HUES6 (cell line): ENCODE results near the gene CHST1.

Experiments used
- H3K27ac ChIP-seq: 2 replicates; pipeline ENCODE4 v1.7.0; 2013; ENCODE audit warnings: low read depth, mild to moderate bottlenecking, low read length, inconsistent platforms
- H3K27me3 ChIP-seq: 2 replicates; pipeline ENCODE4 v1.6.1; 2013; ENCODE audit warnings: low read length; ENCODE audit not compliant: control insufficient read depth, insufficient read depth
- H3K36me3 ChIP-seq: 2 replicates; pipeline ENCODE4 v1.6.1; 2013; ENCODE audit warnings: low read length; ENCODE audit not compliant: control insufficient read depth, insufficient read depth
- H3K4me1 ChIP-seq: 2 replicates; pipeline ENCODE4 v1.6.1; 2013; ENCODE audit warnings: low read length; ENCODE audit not compliant: control insufficient read depth, insufficient read depth
- H3K4me3 ChIP-seq: 2 replicates; pipeline ENCODE4 v1.5.1; 2013; ENCODE audit warnings: low read depth, low read length
- H3K9ac ChIP-seq: one replicate; pipeline ENCODE4 v1.6.1; 2013; ENCODE audit warnings: mild to moderate bottlenecking, low read length
- H3K9me3 ChIP-seq: 2 replicates; pipeline ENCODE4 v1.6.1; 2013; ENCODE audit warnings: low read depth, low read length; ENCODE audit not compliant: control insufficient read depth, insufficient read depth

The CHST1 gene

DNA sequence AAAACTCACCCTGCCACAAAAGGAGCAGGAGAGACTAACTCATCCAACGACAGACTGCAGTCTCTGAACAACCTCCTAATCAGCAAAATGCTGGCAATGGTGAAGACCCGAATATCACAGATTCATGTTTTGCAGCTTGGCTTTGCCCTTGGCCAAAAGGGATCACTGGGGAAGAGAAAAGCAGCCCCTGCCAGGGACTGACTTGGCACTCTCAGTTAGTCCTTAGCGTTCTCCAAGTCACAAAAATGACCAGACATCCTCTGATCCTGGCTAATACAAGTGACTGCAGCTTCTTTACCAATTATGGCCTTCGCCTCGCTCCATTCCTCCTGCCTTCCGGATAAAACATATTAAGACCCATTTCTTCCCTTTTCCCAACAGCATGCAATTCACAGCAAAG lies 22.4 kb upstream of the CHST1 start:
- Histone ChIP-seq H3K4me3 (no peak overlapping the region), H3K4me1 (peaks cover 3% of the 10 kb centered on the region; the same call in 1 of the 2 replicates), H3K9ac (no peak overlapping the region), H3K9me3 (no peaks in the 10 kb centered on the region), H3K27ac (no peak overlapping the region), H3K36me3 (no peaks in the 10 kb centered on the region), H3K27me3 (no peaks in the 10 kb centered on the region)

DNA sequence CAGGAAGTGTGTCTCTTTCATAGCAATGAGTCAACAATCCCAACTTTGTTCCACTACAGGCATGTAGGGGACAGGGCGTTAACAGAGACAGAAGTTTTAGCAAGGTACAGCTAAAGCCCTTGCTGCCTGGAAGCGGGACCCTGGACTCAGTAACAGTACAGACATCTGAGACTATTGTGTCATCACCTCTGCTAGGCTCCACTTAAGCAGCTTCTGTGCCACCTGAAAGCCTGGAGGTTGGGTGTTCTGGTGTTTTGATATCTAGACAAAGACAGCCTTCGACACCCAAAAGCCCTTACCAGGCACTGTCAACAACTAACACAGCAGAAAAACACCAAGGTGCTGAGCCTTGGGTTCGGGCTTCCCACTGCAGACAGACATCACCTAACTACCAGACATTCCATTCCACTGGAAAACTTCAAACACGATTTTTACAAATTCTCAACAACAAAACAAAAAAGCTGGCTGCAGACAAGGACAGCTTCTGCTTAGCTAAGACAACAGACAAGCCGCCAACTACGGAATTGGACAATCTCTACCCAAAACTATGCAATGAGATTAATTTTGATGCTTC lies 20.6 kb upstream of the CHST1 start:
- Histone ChIP-seq H3K27me3 (no peaks in the 10 kb centered on the region), H3K9me3 (no peaks in the 10 kb centered on the region), H3K36me3 (no peaks in the 10 kb centered on the region), H3K9ac (no peak overlapping the region), H3K4me1 (peaks cover 3% of the 10 kb centered on the region; the same call in 1 of the 2 replicates), H3K27ac (no peak overlapping the region), H3K4me3 (no peak overlapping the region)

DNA sequence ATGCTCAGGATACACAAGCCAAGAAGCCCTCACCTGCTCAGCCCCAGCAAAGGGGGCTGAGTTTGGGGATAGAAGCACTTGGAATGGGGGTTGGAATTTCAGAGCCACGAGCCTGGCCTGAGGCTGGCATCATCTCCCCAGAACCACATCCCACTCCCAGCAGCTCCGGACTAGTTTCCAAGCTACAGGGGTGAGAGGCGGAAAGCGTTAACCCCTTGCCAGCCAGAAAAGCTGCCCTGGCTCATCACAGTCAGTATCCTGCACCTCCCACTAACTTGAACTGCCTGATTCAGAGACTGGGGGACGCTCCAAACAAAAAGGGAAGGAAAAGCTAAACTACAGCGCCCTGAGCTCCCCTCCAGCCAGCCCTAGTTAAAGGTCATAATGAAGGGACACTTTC lies 19.0 kb upstream of the CHST1 start:
- no peaks in the 10 kb centered on the region for H3K27me3 ChIP-seq
- H3K9ac ChIP-seq = no peak overlapping the region
- H3K36me3 ChIP-seq = no peaks in the 10 kb centered on the region
- H3K27ac ChIP-seq = no peak overlapping the region
- peaks cover 3% of the 10 kb centered on the region; the same call in 1 of the 2 replicates for H3K4me1 ChIP-seq
- H3K4me3 ChIP-seq = no peak overlapping the region
- H3K9me3 ChIP-seq = no peaks in the 10 kb centered on the region

DNA sequence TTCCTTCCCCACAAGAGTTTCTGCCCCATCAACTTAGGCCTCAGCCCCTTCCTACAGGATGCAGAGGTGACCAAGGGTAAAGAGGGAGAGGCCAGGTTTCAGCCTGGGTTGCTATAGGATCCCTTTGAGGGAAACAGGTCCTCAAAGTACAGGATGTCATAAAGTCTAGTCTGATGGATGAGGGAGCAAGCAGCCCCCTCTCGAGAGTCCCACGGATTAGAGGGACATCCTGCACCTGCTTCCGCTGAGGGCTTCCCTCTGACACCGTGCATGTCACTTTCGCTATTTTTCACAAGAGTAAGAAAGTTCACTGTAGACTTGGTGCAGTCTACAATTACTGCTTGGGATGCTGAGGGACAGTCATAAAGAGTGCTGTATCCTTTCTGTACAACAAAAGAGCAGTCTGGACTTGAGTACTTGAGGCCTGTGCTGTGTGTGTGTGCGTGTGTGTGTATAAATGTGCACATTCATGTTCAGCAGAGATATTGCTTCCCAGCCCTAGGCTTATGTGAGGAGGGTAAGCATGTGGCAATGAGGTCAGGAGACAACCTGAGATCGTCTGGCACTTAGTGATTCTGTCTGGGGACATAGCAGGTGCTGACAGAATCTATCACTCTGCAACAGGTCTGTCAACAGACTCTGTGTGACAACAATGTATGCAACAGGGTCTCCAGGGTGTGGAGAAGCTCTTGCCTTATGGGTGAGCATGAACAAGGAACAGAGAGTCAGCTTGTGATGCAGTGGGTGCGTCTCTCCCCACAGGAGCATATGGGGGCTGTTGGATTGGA lies 18.0 kb upstream of the CHST1 start:
- H3K9me3 ChIP-seq = no peaks in the 10 kb centered on the region
- no peak overlapping the region for H3K27ac ChIP-seq
- H3K4me1 ChIP-seq = peaks cover 3% of the 10 kb centered on the region; the same call in 1 of the 2 replicates
- no peaks in the 10 kb centered on the region for H3K36me3 ChIP-seq
- H3K27me3 ChIP-seq = no peaks in the 10 kb centered on the region
- no peak overlapping the region for H3K4me3 ChIP-seq
- no peak overlapping the region for H3K9ac ChIP-seq

DNA sequence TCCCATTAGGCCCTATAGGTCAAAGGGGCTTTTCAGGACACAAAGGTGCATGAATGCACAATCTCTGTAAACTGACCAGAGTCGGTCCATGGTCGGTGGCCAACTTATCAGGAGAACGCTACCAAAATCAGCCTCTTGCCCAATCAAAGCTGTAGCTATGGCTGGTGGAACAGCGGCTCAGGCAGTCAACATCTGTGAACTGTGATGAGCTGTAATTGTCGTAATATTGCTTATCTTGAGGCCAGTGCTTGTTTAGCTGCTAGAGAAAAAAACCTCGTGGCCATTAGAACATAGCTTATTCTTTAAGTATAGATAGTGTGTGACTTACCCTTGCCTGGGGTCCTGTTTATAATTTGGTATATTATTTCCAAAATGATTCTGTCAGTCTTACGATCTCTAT lies 14.4 kb upstream of the CHST1 start:
- no peak overlapping the region for H3K27ac ChIP-seq
- H3K27me3 ChIP-seq = no peaks in the 10 kb centered on the region

DNA sequence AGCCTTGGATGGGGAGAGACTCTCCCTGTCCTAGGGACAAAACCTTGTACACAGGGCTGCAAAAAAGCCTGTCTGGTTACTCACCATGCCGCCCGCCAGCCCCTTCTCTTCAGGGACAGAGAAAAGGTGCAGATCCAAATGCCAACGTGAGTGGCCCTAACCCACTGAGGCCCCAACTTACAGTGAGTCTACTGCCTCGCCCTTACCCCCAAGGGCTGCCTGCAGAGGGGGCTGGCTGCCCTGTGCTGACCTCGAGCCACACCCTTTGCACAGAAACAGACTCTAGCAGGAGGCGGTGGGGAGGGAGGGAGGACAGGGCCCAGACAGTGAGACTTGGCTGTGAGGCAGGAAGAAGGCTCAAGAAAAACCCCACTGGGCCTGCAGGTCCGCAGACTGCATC lies 13.6 kb upstream of the CHST1 start:
- H3K36me3 ChIP-seq = no peaks in the 10 kb centered on the region
- no peaks in the 10 kb centered on the region for H3K9me3 ChIP-seq
- no peaks in the 10 kb centered on the region; the same call in 1 of the 2 replicates for H3K4me1 ChIP-seq
- no peak overlapping the region for H3K27ac ChIP-seq
- no peak overlapping the region for H3K4me3 ChIP-seq
- H3K27me3 ChIP-seq = no peaks in the 10 kb centered on the region
- no peak overlapping the region for H3K9ac ChIP-seq

More for the DNA sequence above, 14.4 kb upstream of the CHST1 start:
- Histone ChIP-seq H3K36me3 (no peaks in the 10 kb centered on the region), H3K9ac (no peak overlapping the region), H3K9me3 (no peaks in the 10 kb centered on the region), H3K4me1 (peaks cover 3% of the 10 kb centered on the region), H3K4me3 (no peak overlapping the region)

DNA sequence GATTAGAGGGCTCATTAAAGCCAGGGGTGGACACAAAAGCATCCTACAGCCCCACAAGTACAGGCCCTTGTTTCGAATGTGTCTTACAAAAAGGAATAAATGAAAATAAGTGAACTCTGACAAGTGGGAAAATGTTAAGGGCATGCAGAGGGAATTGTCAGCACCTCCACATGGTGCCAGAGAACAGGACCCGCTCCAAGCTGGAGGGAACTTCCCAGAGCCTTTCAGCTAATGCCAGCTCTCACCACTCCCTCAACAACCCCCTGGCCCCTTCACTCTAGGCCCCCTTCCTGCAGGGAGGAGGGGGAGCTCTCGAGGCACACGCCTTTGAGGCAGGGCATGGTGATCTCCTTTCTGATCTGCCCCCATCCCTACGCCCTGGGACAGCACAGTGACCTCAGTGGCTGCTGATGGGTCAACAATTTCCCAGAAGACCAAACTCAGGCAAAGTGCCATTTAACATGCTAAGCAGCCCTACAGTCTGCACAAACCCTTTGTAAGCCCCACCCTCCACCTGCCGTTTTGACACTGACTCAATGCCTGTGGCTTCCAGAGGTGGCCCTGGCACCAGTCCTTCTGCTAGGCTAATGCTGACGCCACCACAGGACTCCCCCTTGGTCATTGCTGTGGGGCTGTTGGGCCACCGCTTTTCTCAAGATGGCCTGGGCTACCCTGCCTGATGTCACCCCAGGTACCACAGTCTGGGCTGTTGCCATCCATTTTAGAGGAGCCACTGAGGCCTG lies 12.5 kb upstream of the CHST1 start:
- Histone ChIP-seq H3K27me3 (no peaks in the 10 kb centered on the region), H3K4me3 (no peak overlapping the region), H3K27ac (no peak overlapping the region), H3K4me1 (no peaks in the 10 kb centered on the region; the same call in 1 of the 2 replicates), H3K36me3 (no peaks in the 10 kb centered on the region), H3K9ac (no peak overlapping the region), H3K9me3 (no peaks in the 10 kb centered on the region)

DNA sequence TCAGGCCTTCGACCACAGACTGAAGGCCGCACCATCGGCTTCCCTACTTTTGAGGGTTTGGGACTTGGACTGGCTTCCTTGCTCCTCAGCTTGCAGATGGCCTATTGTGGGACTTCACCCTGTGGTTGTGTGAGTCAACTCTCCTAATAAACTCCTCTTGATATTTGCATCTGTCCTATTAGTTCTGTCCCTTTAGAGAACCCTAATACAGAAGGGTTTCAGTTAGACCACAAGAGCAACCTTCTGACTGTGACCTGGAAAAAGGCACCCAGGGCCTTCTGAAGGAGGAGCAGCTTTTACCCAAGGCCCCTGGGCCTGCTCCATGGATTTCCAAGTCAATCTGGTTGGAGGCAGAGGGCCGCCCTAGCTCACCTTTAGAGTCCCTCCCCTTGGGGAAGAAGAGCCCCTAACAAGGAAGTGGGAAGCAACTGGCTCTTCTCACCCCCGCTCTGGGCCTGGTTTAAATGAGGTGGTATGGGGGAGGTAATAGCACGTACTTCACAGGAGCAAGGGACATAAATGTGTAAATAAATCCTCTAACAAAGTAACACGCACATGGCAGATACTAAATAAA lies 11.2 kb upstream of the CHST1 start:
- no peaks in the 10 kb centered on the region for H3K36me3 ChIP-seq
- no peak overlapping the region for H3K4me3 ChIP-seq
- H3K27ac ChIP-seq = no peak overlapping the region
- no peak overlapping the region for H3K9ac ChIP-seq
- H3K27me3 ChIP-seq = no peaks in the 10 kb centered on the region
- H3K4me1 ChIP-seq = no peaks in the 10 kb centered on the region; the same call in 1 of the 2 replicates
- no peaks in the 10 kb centered on the region for H3K9me3 ChIP-seq

DNA sequence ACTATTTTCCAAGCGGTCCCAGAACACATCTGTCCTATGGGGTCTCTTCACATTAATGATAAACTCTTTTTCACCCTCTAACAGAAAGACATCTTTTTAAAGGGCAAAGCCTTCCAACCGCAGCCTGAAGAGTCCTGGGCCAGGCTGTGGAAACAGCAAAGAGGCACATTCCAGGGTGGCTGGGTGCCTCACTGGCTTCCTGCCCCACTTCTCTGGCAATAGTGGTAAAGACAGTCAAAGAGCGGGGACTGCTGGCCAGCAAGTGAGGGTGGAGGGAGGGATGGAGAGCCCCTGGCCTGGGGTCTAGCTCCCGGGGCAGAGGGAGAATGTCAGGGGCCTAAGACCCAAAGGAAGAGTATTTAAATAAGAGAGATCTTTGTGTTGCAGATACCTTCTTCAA lies 10.2 kb upstream of the CHST1 start:
- Histone ChIP-seq H3K27ac (no peak overlapping the region), H3K9me3 (no peaks in the 10 kb centered on the region), H3K27me3 (no peaks in the 10 kb centered on the region), H3K4me1 (no peaks in the 10 kb centered on the region; the same call in 1 of the 2 replicates), H3K9ac (no peak overlapping the region), H3K4me3 (no peak overlapping the region), H3K36me3 (no peaks in the 10 kb centered on the region)

DNA sequence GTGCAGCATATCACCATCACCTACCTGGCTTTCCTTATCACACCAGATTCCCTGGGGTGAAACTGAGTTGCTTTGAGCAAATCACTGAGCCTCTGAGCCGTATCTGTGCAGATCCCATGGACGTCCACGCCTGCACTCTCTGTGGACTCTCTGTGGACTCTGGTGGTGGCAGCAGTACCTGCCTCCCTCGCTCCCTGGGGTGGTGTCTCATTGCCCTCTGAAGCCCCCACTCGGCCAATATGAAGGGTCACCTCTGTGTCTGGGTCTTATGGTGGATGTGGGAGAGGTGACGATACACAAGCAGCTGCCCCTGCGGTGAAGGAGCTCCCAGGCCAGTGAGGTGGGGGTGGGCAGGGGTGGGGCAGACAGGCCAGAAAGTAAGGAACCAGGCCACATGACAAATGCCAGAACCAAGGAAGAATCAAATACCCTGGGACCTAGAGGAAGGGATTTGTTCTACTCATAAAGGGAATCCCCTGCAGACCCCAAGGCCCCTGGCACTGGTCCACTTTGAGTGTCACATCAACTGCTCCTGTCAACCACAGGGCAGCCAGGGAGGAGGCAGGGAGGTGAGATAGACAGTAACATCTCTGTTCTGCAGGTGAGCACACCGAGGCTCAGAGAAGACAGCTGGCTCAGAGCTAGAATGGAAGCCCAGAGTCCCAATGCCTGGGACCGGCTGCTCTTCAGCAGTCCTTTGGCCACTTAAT lies 9.2 kb upstream of the CHST1 start:
- H3K4me1 ChIP-seq = no peaks in the 10 kb centered on the region; the same call in 1 of the 2 replicates
- H3K9ac ChIP-seq = no peak overlapping the region
- H3K4me3 ChIP-seq = no peak overlapping the region
- H3K36me3 ChIP-seq = no peaks in the 10 kb centered on the region
- no peak overlapping the region for H3K27ac ChIP-seq
- peaks cover 7% of the 10 kb centered on the region for H3K27me3 ChIP-seq
- no peaks in the 10 kb centered on the region for H3K9me3 ChIP-seq
